ENCODE results near the gene MISP. TPM values are rescaled to one million over a fixed set of nuclear protein-coding genes. Genes with fewer than 3 reads are reported as not detected.

Gene MISP
- total and polyA plus RNA-seq, 2 of the 13 experiments (the other 11 are each of a cell fraction or from before 2014, with no cell fraction given) = 0.67 to 1.3 TPM

DNA sequence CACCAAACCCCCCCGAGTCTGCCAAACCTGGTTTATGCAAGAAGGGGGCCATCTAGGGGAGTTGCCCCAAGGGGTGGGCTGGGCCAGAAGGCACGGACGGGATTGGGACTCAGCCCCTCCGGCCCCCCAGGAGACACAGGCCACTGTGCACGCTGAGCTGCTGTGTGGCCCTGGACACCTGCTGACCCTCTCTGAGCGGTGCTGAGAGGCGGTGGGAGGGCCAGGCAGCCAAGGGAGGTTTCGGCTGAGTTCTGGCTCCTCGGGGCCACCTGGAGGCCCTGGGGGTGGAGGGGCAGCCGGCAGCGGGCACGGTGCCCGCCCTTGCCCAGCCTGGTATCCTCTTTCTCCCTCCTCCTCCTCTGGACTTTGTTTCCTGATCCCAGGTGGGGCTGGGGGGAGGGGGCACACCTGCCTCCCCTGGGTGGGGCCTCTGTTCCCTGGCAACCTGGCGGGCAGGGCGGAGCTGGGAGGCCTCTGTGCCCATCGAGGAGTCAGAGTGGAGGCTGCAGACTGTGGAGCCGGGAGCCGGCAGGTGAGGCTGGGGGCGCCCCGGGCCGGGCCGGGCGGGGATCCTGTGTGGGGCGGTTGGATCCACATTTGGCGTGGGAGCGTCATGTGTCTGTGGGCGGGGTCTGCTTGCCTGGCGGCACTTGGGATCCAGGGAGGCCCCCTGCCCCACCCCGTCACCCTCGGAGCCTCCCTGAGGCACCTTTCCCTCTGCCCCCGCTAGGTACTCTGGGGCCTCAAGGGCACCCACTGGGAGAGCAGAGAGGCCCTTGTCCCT lies at the start of gene MISP (continued):
- TF ChIP-seq ZNF687 (CRISPR knock-in tag; IDR thresholded peaks at IDR 0.05) (0 out of 2 replicates have a peak, but pooled peaks have one; percentile 16), FOXC1 (CRISPR knock-in tag; IDR thresholded peaks at IDR 0.05; ENCODE audit: borderline replicate concordance) (no peak), ZNF616 (CRISPR knock-in tag; IDR thresholded peaks at IDR 0.05; ENCODE audit: low read depth) (no peak), ZBTB7B (CRISPR knock-in tag; IDR thresholded peaks at IDR 0.05) (no peak), ZNF713 (CRISPR knock-in tag; IDR thresholded peaks at IDR 0.05) (no peak), EEA1 (CRISPR knock-in tag; IDR thresholded peaks at IDR 0.05; ENCODE audit: borderline replicate concordance) (no peak), CEBPG (CRISPR knock-in tag; IDR thresholded peaks at IDR 0.05) (no peak), TGIF2 (CRISPR knock-in tag; IDR thresholded peaks at IDR 0.05) (no peak), ZKSCAN5 (CRISPR knock-in tag; IDR thresholded peaks at IDR 0.05) (no peak), MAF1 (CRISPR knock-in tag; IDR thresholded peaks at IDR 0.05; ENCODE audit: borderline replicate concordance) (no peak), ZNF441 (CRISPR knock-in tag; IDR thresholded peaks at IDR 0.05; ENCODE audit: borderline replicate concordance) (no peak), RXRB (CRISPR knock-in tag; IDR thresholded peaks at IDR 0.05; ENCODE audit: borderline replicate concordance) (no peak), KDM1A (CRISPR knock-in tag; IDR thresholded peaks at IDR 0.05) (peak; percentile 74; the same call in 1 of the 2 replicates), ZNF460 (CRISPR knock-in tag; IDR thresholded peaks at IDR 0.05; ENCODE audit: borderline replicate concordance) (no peak), ZNF484 (CRISPR knock-in tag; IDR thresholded peaks at IDR 0.05; ENCODE audit: borderline replicate concordance, low read depth) (no peak), HDAC2 (CRISPR knock-in tag; IDR thresholded peaks at IDR 0.05) (no peak), ZUFSP (CRISPR knock-in tag; IDR thresholded peaks at IDR 0.05; ENCODE audit: borderline replicate concordance) (no peak), NBN (conservative IDR thresholded peaks at IDR 0.05) (no peak), TBX3 (IDR thresholded peaks at IDR 0.05; ENCODE audit: borderline replicate concordance) (no peak), MEF2D (CRISPR knock-in tag; IDR thresholded peaks at IDR 0.05) (no peak), ZMYM3 (CRISPR knock-in tag; IDR thresholded peaks at IDR 0.05) (peak; percentile 95), THYN1 (CRISPR knock-in tag; IDR thresholded peaks at IDR 0.05; ENCODE audit: borderline replicate concordance, low read depth) (no peak)
- TF ChIP-seq, protein P1, sequence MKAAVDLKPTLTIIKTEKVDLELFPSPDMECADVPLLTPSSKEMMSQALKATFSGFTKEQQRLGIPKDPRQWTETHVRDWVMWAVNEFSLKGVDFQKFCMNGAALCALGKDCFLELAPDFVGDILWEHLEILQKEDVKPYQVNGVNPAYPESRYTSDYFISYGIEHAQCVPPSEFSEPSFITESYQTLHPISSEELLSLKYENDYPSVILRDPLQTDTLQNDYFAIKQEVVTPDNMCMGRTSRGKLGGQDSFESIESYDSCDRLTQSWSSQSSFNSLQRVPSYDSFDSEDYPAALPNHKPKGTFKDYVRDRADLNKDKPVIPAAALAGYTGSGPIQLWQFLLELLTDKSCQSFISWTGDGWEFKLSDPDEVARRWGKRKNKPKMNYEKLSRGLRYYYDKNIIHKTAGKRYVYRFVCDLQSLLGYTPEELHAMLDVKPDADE (CRISPR knock-in tag; IDR thresholded peaks at IDR 0.05) = no peak

All from HepG2 (cell line).